ENCODE data around the gene GSAP. TPM values are rescaled to one million over a fixed set of nuclear protein-coding genes. Genes with fewer than 3 reads are reported as not detected.

Gene GSAP
- total RNA-seq, 3 donors from 2014 or later = 8.0 to 16.7 (median 14.2) TPM

GRCh38 chr7:77290425-77290824, 125.7 kb downstream of the GSAP start:
- intact Hi-C loops (cut with DNase I, micrococcal nuclease) = no loop called here
- no peak for DNase-seq

GRCh38 chr7:77289387-77289786, 126.8 kb downstream of the GSAP start:
- no peak for DNase-seq
- Histone ChIP-seq H3K9me3 (no peaks in the 10 kb centered on the region), H3K36me3 (ENCODE audit: low read depth) (no peaks in the 10 kb centered on the region), H3K4me1 (ENCODE audit: low read depth) (no peaks in the 10 kb centered on the region), H3K4me3 (no peak overlapping the region)
- intact Hi-C loops (cut with DNase I, micrococcal nuclease) = no loop called here
- no peak for ATAC-seq
- TF ChIP-seq CTCF (IDR thresholded peaks at IDR 0.05) = no peak

More at GRCh38 chr7:77290425-77290824, 125.7 kb downstream of the GSAP start:
- no peak for ATAC-seq
- H3K4me1 ChIP-seq (ENCODE audit: low read depth) = no peaks in the 10 kb centered on the region
- no peak for TF ChIP-seq CTCF (IDR thresholded peaks at IDR 0.05)
- H3K36me3 ChIP-seq (ENCODE audit: low read depth) = no peaks in the 10 kb centered on the region
- no peaks in the 10 kb centered on the region for H3K9me3 ChIP-seq
- H3K4me3 ChIP-seq = no peak overlapping the region

- ATAC-seq (no peak), DNase-seq (no peak)
- intact Hi-C loops (cut with DNase I, micrococcal nuclease) = no loop called here
- Histone ChIP-seq H3K36me3 (ENCODE audit: low read depth) (no peaks in the 10 kb centered on the region), H3K4me3 (no peak overlapping the region), H3K9me3 (no peaks in the 10 kb centered on the region), H3K4me1 (ENCODE audit: low read depth) (no peaks in the 10 kb centered on the region)
- TF ChIP-seq CTCF (IDR thresholded peaks at IDR 0.05) = no peak
Measured at GRCh38 chr7:77288676-77289320, 127.4 kb downstream of the GSAP start.

- Histone ChIP-seq H3K9me3 (no peaks in the 10 kb centered on the region), H3K4me3 (no peak overlapping the region), H3K36me3 (ENCODE audit: low read depth) (no peaks in the 10 kb centered on the region), H3K4me1 (ENCODE audit: low read depth) (no peaks in the 10 kb centered on the region)
- TF ChIP-seq CTCF (IDR thresholded peaks at IDR 0.05) = no peak
- ATAC-seq = no peak
- DNase-seq = no peak
- intact Hi-C loops (cut with DNase I, micrococcal nuclease) = no loop called here
Measured at GRCh38 chr7:77284616-77285015, 131.5 kb downstream of the GSAP start.

GRCh38 chr7:77284005-77284404, 132.1 kb downstream of the GSAP start:
- no peak for ATAC-seq
- intact Hi-C loops (cut with DNase I, micrococcal nuclease) = no loop called here
- Histone ChIP-seq H3K36me3 (ENCODE audit: low read depth) (no peaks in the 10 kb centered on the region), H3K9me3 (no peaks in the 10 kb centered on the region), H3K4me1 (ENCODE audit: low read depth) (no peaks in the 10 kb centered on the region), H3K4me3 (no peak overlapping the region)
- DNase-seq = no peak
- no peak for TF ChIP-seq CTCF (IDR thresholded peaks at IDR 0.05)

GRCh38 chr7:77282897-77283296, 133.3 kb downstream of the GSAP start:
- Histone ChIP-seq H3K9me3 (no peaks in the 10 kb centered on the region), H3K4me1 (ENCODE audit: low read depth) (no peaks in the 10 kb centered on the region), H3K36me3 (ENCODE audit: low read depth) (no peaks in the 10 kb centered on the region), H3K4me3 (no peak overlapping the region)
- intact Hi-C loops (cut with DNase I, micrococcal nuclease) = no loop called here
- ATAC-seq (no peak), DNase-seq (no peak)
- no peak for TF ChIP-seq CTCF (IDR thresholded peaks at IDR 0.05)
